Measurements from ENCODE around the gene PCOLCE2.

PCOLCE2 gene

DNA sequence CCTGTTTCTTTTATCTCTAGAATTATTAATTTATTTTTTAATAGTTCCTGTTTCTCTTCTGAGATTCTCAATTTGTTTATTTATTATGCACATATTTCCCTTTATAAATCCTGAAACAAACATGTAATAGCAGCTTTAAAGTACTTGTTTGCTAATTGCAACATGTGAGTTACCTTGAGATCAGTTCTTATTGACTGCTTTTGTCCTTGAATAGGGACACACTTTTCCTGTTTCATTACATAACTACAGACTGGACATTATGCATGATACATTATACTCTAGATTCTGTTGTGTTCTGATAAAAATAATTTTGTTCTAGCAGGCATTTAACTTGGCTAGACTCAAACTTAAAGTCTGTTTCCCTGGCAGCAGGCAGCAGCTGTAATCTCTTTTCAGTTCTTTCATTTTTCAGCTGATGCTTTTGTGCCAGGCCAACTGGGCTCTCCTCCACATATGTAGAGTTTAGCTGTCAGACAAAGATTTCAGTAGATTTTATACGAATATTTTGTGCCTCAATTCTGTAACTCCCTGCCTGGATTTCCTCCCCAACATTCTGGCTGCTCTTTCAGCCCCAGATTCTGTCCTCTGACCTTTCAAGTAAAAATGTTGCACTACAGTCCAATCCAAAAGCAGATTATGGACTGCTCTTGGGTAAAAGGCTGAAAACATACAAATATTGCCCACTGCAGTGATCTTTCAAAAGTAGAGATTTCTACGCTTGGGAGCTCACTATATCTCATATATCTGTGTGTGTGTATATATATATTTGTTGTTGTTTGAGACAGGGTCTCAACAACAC, 41.9 kb downstream of the PCOLCE2 start:
- in situ Hi-C loops (cut with HindIII; ENCODE audit: low sequenced_read_pairs): loop anchor here (25.0 kb wide), 1 partner anchor 260 kb away; the partner anchor contains the start of genes ATR and PLS1
- no peak for DNase-seq (ENCODE audit: low read depth, low spot score)
- TF ChIP-seq, protein P1, sequence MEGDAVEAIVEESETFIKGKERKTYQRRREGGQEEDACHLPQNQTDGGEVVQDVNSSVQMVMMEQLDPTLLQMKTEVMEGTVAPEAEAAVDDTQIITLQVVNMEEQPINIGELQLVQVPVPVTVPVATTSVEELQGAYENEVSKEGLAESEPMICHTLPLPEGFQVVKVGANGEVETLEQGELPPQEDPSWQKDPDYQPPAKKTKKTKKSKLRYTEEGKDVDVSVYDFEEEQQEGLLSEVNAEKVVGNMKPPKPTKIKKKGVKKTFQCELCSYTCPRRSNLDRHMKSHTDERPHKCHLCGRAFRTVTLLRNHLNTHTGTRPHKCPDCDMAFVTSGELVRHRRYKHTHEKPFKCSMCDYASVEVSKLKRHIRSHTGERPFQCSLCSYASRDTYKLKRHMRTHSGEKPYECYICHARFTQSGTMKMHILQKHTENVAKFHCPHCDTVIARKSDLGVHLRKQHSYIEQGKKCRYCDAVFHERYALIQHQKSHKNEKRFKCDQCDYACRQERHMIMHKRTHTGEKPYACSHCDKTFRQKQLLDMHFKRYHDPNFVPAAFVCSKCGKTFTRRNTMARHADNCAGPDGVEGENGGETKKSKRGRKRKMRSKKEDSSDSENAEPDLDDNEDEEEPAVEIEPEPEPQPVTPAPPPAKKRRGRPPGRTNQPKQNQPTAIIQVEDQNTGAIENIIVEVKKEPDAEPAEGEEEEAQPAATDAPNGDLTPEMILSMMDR (IDR thresholded peaks at IDR 0.05; ENCODE audit: low read depth, low read length): no peak
- no peak overlapping the region for H3K4me3 ChIP-seq (ENCODE audit: low read depth, low read length)

DNA sequence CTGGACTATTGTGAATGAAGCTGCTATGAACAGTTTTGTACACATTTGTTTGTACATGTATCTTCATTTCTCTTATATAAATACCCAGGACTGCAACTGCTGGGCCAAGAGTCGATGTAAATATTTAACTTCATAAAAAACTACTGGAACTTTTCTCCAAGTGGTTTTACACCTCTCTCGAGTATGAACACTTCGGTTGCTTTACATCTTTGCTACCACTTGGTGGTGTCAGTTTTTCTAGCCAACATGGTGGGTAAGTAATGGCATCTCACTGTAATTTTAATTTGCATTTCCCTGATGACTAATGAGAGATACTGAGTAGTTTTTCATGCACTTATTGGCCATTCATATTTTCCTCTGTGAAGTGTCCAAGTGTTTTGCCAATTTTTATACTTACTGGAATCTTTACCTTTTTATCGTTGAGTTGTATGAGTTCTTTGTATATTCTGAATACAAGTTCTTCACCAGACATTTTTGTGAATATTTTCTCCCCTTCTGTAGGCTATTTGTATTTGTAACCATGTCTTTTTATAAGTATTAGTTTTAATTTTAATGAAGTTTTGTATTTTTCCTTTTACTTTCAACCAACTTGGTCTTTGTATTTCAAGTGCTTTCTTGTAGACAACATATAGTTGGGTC, 44.4 kb downstream of the PCOLCE2 start:
- peak; percentile 40 for DNase-seq (ENCODE audit: low read depth, low spot score)
- TF ChIP-seq, protein P1 (IDR thresholded peaks at IDR 0.05; ENCODE audit: low read depth, low read length): peak; percentile 61
- in situ Hi-C loops (cut with HindIII; ENCODE audit: low sequenced_read_pairs): loop anchor here (25.0 kb wide), 1 partner anchor 257 kb away; the partner anchor contains the start of genes ATR and PLS1
- no peak overlapping the region for H3K4me3 ChIP-seq (ENCODE audit: low read depth, low read length)

DNA sequence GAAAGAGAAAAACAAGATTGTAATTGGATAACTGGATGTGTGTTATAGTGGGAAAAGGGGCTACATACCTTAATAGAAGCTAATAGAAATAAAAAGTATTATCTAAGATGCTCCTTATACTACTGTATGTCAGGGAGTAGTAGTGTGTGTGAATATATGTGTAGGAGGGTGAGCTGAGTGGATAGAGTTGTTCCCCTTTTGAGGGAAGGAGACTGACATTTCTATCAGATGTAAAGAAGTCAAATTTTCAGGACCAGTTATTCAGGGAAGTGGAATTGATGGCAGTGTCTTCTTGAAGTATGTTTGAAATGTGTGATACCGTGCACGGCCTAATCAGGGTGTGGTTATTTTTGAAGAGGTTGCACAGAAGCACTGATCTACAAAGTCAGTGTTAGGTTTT, 49.1 kb downstream of the PCOLCE2 start:
- in situ Hi-C loops (cut with HindIII; ENCODE audit: low sequenced_read_pairs): loop anchor here (25.0 kb wide), 1 partner anchor 253 kb away; the partner anchor contains the start of genes ATR and PLS1
- no peak overlapping the region for H3K4me3 ChIP-seq (ENCODE audit: low read depth, low read length)
- no peak for DNase-seq (ENCODE audit: low read depth, low spot score)
- TF ChIP-seq, protein P1 (IDR thresholded peaks at IDR 0.05; ENCODE audit: low read depth, low read length): no peak

DNA sequence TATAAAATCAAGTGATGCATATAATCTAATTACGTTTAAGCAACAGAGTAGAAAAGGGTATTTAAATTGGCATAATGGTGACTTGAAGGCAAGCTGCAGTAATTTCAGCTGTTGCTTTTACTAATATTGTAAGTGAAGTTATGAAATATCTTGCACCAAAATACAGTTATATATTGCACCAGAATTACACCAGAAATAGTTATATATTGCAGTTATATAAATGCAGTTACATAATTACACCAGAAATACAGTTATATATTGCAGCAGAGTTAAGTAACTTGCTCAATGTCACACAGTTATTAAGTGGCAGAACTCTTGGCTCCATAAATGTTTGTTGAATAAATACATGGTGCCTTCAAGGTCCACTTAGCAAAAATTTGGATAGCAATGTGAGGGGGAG, 51.4 kb downstream of the PCOLCE2 start:
- no peak for DNase-seq (ENCODE audit: low read depth, low spot score)
- no peak overlapping the region for H3K4me3 ChIP-seq (ENCODE audit: low read depth, low read length)
- TF ChIP-seq, protein P1 (IDR thresholded peaks at IDR 0.05; ENCODE audit: low read depth, low read length): no peak
- in situ Hi-C loops (cut with HindIII; ENCODE audit: low sequenced_read_pairs): loop anchor here (25.0 kb wide), 1 partner anchor 250 kb away; the partner anchor contains the start of genes ATR and PLS1

DNA sequence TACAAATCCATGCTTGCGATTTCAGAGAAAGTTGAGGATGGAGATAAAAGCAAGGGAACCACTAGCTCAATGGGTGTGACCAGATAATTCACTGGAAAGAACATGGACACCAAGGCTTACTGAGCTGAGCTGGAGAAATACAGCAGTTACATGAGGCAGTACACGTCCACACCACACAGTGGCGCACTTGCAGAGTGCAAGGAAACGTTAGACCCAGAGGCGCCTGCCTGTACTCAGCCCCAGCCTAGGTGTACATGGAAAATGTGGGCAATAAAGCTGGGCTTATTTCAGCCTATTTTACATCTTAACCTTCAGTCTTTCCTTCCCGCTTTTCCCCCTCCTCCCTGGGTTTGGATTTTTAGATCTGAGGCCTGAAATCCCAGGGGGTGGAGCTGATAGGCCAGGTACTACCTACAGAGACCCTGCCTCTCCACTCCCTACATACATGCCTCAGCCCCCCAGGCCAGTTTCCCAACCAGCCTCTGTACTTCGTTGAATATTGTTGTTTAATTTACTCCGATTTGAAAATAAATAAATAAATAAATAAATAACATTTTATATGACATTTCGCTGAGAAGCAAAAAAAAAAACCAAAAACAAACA, 60.1 kb downstream of the PCOLCE2 start:
- H3K4me3 ChIP-seq (ENCODE audit: low read depth, low read length): no peak overlapping the region
- DNase-seq (ENCODE audit: low read depth, low spot score): peak; percentile 81
- in situ Hi-C loops (cut with HindIII; ENCODE audit: low sequenced_read_pairs): loop anchor here (25.0 kb wide), 1 partner anchor 242 kb away; the partner anchor contains the start of genes ATR and PLS1
- TF ChIP-seq, protein P1 (IDR thresholded peaks at IDR 0.05; ENCODE audit: low read depth, low read length): peak; percentile 97

DNA sequence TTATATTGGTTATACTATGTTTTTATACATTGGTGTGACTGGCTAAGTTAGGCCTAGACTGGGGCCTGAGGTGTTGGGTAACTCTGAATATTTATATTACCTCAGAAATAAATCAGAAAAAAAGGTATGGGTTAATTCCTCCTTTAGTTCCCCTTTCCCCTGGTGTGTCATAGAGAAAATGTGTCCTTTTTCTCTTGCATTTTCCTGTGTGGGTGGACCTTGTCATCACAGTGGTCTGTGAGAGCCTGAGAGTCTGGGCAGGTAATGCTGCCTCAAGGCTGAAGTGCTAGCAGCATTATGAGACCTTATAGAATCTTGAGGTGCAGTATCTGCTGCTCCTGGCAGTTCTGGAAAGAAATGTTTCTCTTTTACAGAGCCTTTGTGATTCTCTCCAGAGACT, 69.7 kb downstream of the PCOLCE2 start:
- DNase-seq (ENCODE audit: low read depth, low spot score): no peak
- in situ Hi-C loops (cut with HindIII; ENCODE audit: low sequenced_read_pairs): no loop called here
- TF ChIP-seq, protein P1 (IDR thresholded peaks at IDR 0.05; ENCODE audit: low read depth, low read length): no peak
- H3K4me3 ChIP-seq (ENCODE audit: low read depth, low read length): no peak overlapping the region
